ENCODE measurements around the gene ITGAE. TPM values are rescaled to one million over a fixed set of nuclear protein-coding genes. Genes with fewer than 3 reads are reported as not detected.

Gene ITGAE
- total and polyA plus RNA-seq, 2 donors from 2014 or later = 16.5 to 46.3 TPM

DNA sequence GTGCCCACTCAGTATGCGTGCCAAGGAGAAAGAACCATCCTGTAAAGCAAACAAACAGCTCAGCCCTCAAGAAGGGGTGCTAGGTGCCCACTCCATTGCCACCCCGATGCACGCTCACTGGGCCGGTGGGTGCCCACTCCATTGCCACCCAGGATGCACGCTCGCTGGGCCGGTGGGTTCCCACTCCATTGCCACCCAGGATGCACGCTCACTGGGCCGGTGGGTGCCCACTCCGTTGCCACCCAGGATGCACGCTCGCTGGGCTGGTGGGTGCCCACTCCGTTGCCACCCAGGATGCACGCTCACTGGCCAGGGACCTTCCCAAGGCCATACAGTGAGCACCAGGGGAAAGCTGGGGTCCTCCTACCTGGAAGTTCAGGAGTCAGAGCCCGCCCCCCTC is 49.2 kb downstream of the ITGAE start:
- FAIRE-seq = no peak
- H3K27me3 ChIP-seq (ENCODE audit: control insufficient read depth, insufficient read depth, low read length) = no peaks in the 10 kb centered on the region

DNA sequence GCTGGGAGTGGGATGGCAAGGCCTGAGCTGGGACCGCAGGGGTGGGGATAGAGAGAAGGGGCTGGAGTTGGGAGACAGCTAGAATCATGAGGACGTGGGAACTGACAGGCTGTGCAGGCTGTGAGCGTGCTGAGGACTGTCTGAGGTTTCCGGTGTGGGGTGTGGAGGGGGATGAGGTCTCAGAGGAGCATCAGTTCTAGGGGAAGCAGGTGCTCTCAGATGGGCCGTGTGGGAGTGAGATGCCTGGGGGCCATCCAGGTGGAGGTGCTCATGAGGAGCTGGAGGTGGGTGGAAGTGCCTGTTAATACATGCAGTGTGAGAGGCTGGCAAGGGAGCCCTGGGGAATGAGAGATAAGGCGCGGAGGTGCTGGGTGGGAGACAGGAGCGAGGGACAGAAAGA is 50.1 kb downstream of the ITGAE start:
- Histone ChIP-seq H3K9ac (ENCODE audit: low read length in 3 of 3) (no peak overlapping the region), H3K36me3 (ENCODE audit: control insufficient read depth in 2 of 3, insufficient read depth in 3 of 3, low read length in 3 of 3) (no peaks in the 10 kb centered on the region), H3K9me3 (ENCODE audit: control insufficient read depth in 2 of 3, insufficient read depth in 1 of 3, low read length in 3 of 3) (no peaks in the 10 kb centered on the region), H3K4me1 (ENCODE audit: control insufficient read depth in 2 of 3, insufficient read depth in 2 of 3, low read depth in 1 of 3, low read length in 3 of 3) (no peaks in the 10 kb centered on the region), H3K4me3 (ENCODE audit: low read length in 3 of 3) (no peak overlapping the region), H3K27ac (ENCODE audit: low read depth in 2 of 2, low read length in 2 of 2) (no peak overlapping the region), H3K27me3 (ENCODE audit: control insufficient read depth, insufficient read depth, low read length) (no peaks in the 10 kb centered on the region)
- TF ChIP-seq, protein P1, sequence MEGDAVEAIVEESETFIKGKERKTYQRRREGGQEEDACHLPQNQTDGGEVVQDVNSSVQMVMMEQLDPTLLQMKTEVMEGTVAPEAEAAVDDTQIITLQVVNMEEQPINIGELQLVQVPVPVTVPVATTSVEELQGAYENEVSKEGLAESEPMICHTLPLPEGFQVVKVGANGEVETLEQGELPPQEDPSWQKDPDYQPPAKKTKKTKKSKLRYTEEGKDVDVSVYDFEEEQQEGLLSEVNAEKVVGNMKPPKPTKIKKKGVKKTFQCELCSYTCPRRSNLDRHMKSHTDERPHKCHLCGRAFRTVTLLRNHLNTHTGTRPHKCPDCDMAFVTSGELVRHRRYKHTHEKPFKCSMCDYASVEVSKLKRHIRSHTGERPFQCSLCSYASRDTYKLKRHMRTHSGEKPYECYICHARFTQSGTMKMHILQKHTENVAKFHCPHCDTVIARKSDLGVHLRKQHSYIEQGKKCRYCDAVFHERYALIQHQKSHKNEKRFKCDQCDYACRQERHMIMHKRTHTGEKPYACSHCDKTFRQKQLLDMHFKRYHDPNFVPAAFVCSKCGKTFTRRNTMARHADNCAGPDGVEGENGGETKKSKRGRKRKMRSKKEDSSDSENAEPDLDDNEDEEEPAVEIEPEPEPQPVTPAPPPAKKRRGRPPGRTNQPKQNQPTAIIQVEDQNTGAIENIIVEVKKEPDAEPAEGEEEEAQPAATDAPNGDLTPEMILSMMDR (IDR thresholded peaks at IDR 0.05; ENCODE audit: borderline replicate concordance, extremely low read depth, insufficient read depth) = no peak
- FAIRE-seq = no peak
- DNase-seq = no peak
- intact Hi-C loops (cut with DNase I) = no loop called here

More for the DNA sequence above, 49.2 kb downstream of the ITGAE start:
- no peak for DNase-seq
- Histone ChIP-seq H3K27ac (ENCODE audit: low read depth in 2 of 2, low read length in 2 of 2) (no peak overlapping the region), H3K36me3 (ENCODE audit: control insufficient read depth in 2 of 3, insufficient read depth in 3 of 3, low read length in 3 of 3) (no peaks in the 10 kb centered on the region), H3K9me3 (ENCODE audit: control insufficient read depth in 2 of 3, insufficient read depth in 1 of 3, low read length in 3 of 3) (no peaks in the 10 kb centered on the region), H3K4me3 (ENCODE audit: low read length in 3 of 3) (no peak overlapping the region), H3K9ac (ENCODE audit: low read length in 3 of 3) (no peak overlapping the region), H3K4me1 (ENCODE audit: control insufficient read depth in 2 of 3, insufficient read depth in 2 of 3, low read depth in 1 of 3, low read length in 3 of 3) (no peaks in the 10 kb centered on the region)
- intact Hi-C loops (cut with DNase I) = no loop called here
- TF ChIP-seq, protein P1 (IDR thresholded peaks at IDR 0.05; ENCODE audit: borderline replicate concordance, extremely low read depth, insufficient read depth) = no peak

GRCh38 chr17:3750296-3750695 is 50.7 kb downstream of the ITGAE start:
- no peak overlapping the region for H3K27ac ChIP-seq (ENCODE audit: low read depth in 2 of 2, low read length in 2 of 2)
- intact Hi-C loops (cut with DNase I) = no loop called here
- no peaks in the 10 kb centered on the region for H3K27me3 ChIP-seq (ENCODE audit: control insufficient read depth, insufficient read depth, low read length)
- H3K36me3 ChIP-seq (ENCODE audit: control insufficient read depth in 2 of 3, insufficient read depth in 3 of 3, low read length in 3 of 3) = no peaks in the 10 kb centered on the region
- FAIRE-seq = no peak
- no peak overlapping the region for H3K9ac ChIP-seq (ENCODE audit: low read length in 3 of 3)
- H3K4me3 ChIP-seq (ENCODE audit: low read length in 3 of 3) = no peak overlapping the region
- DNase-seq = no peak
- no peaks in the 10 kb centered on the region for H3K9me3 ChIP-seq (ENCODE audit: control insufficient read depth in 2 of 3, insufficient read depth in 1 of 3, low read length in 3 of 3)
- TF ChIP-seq, protein P1 (IDR thresholded peaks at IDR 0.05; ENCODE audit: borderline replicate concordance, extremely low read depth, insufficient read depth) = no peak
- no peaks in the 10 kb centered on the region for H3K4me1 ChIP-seq (ENCODE audit: control insufficient read depth in 2 of 3, insufficient read depth in 2 of 3, low read depth in 1 of 3, low read length in 3 of 3)

DNA sequence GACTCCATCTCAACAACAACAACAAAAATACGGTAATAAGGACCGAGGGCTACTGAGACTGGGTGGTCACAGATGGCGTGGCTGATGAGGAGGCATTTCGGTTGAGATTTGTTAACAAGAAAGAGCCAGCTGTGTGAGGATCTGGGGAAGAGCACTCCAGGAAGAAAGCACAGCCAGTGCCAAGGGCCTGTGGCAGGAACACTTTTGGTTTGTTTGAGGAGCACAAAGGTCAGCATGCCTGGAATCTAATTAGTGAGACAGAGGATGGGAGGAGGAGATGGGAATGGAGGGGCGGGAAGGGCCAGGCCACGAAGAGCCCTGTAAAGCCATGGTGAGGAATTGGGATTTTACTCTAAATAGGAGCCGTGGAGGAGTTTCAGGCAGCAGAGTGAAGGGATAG is 52.4 kb downstream of the ITGAE start:
- FAIRE-seq = no peak

More for the DNA sequence above, 52.4 kb downstream of the ITGAE start:
- H3K36me3 ChIP-seq (ENCODE audit: control insufficient read depth in 2 of 3, insufficient read depth in 3 of 3, low read length in 3 of 3) = no peaks in the 10 kb centered on the region
- H3K4me1 ChIP-seq (ENCODE audit: control insufficient read depth in 2 of 3, insufficient read depth in 2 of 3, low read depth in 1 of 3, low read length in 3 of 3) = no peaks in the 10 kb centered on the region
- no peak for DNase-seq
- no peak overlapping the region for H3K4me3 ChIP-seq (ENCODE audit: low read length in 3 of 3)
- TF ChIP-seq, protein P1 (IDR thresholded peaks at IDR 0.05; ENCODE audit: borderline replicate concordance, extremely low read depth, insufficient read depth) = no peak
- no peaks in the 10 kb centered on the region for H3K9me3 ChIP-seq (ENCODE audit: control insufficient read depth in 2 of 3, insufficient read depth in 1 of 3, low read length in 3 of 3)
- no peak overlapping the region for H3K9ac ChIP-seq (ENCODE audit: low read length in 3 of 3)
- intact Hi-C loops (cut with DNase I) = no loop called here
- H3K27me3 ChIP-seq (ENCODE audit: control insufficient read depth, insufficient read depth, low read length) = no peaks in the 10 kb centered on the region
- no peak overlapping the region for H3K27ac ChIP-seq (ENCODE audit: low read depth in 2 of 2, low read length in 2 of 2)

All from kidney (tissue), 14 donors.